Gastrocnemius medialis (tissue), 4 donors: ENCODE measurements around the gene PNPLA6. TPM values are rescaled to one million over a fixed set of nuclear protein-coding genes. Genes with fewer than 3 reads are reported as not detected.

Source experiments
- ATAC-seq, 2 donors: fragments of 150-250 bp; one replicate each; pipeline ENCODE4 v1.9.1; 2016
- DNase-seq, 2 donors: peaks; one replicate each; pipeline ENCODE4 v3.0.0-alpha.2; 2019
- H3K27ac ChIP-seq, 4 donors: fragments of 200-600 bp; sonication (generic); 1 replicate in 1 of 4; 2 replicates in 3 of 4; pipeline ENCODE4 v1.5.1; 2016 to 2018; ENCODE audit warnings: mild to moderate bottlenecking in 2 of 4, moderate library complexity in 1 of 4
- H3K27me3 ChIP-seq, 3 donors: fragments of 200-600 bp; sonication (generic) in 2 of 3; 1 replicate in 1 of 3; 2 replicates in 2 of 3; pipeline versions ENCODE4 v1.5.1 to v1.6.0; 2016 to 2019; ENCODE audit warnings: mild to moderate bottlenecking in 1 of 3, moderate library complexity in 1 of 3
- H3K36me3 ChIP-seq, 2 donors: fragments of 200-600 bp; sonication (generic) in 1 of 2; one replicate each; pipeline ENCODE4 v1.5.1; 2017 to 2018
- H3K4me1 ChIP-seq, 2 donors: fragments of 200-600 bp; sonication (generic) in 1 of 2; one replicate each; pipeline ENCODE4 v1.5.1; 2016 to 2017; ENCODE audit warnings: mild to moderate bottlenecking in 2 of 2
- H3K4me3 ChIP-seq, 4 donors: fragments of 200-600 bp; sonication (generic) in 3 of 4; 1 replicate in 1 of 4; 2 replicates in 3 of 4; pipeline ENCODE4 v1.5.1; 2016 to 2019; ENCODE audit warnings: mild to moderate bottlenecking in 2 of 4
- H3K9me3 ChIP-seq, 3 donors: fragments of 200-600 bp; sonication (generic) in 2 of 3; 1 replicate in 1 of 3; 2 replicates in 2 of 3; pipeline ENCODE4 v1.5.1; 2016 to 2019
- CTCF ChIP-seq, 5 experiments: fragments of 450-650 bp in 3 of 5; fragments of 200-600 bp in 2 of 5; sonication (generic) in 2 of 5; IDR thresholded peaks in 4 of 5; conservative IDR thresholded peaks in 1 of 5; 1 replicate in 4 of 5; 2 replicates in 1 of 5; pipeline ENCODE4 v1.5.1; 2016 to 2019; ENCODE audit warnings: antibody characterized with exemption in 5 of 5, mild to moderate bottlenecking in 3 of 5, moderate library complexity in 3 of 5
- POLR2A ChIP-seq, 2 donors: fragments of 450-650 bp; IDR thresholded peaks; one replicate each; pipeline ENCODE4 v1.6.1; 2017; ENCODE audit warnings: antibody characterized with exemption in 2 of 2, mild to moderate bottlenecking in 2 of 2, moderate library complexity in 2 of 2
- in situ Hi-C, 4 donors: fragments of 200-750 bp; cut with MboI; loops; one replicate each; pipeline versions ENCODE4 v1.15.0 to v1.8.0; 2017; ENCODE audit warnings: low sequenced_read_pairs in 4 of 4
- intact Hi-C: fragments of 100-400 bp; cut with DNase I; formaldehyde crosslinking; loops from one replicate; pipeline ENCODE4 v1.15.1; 2023; ENCODE audit warnings: low total_unique reads
- total RNA-seq, 4 donors: library from RNA; depleted of rRNA; stranded (reverse); fragments of >200 nt; gene quantifications; one replicate each; pipeline versions ENCODE4 v1.1.0 to v1.2.3, GENCODE V29; 2016

Gene PNPLA6
- total RNA-seq, 4 donors from 2014 or later: 61.4 to 101 (median 75.1) TPM

- no peak for ATAC-seq
- Histone ChIP-seq H3K27me3 (no peaks in the 10 kb centered on the region), H3K27ac (no peak overlapping the region), H3K36me3 (peaks cover 0 to 58% of the 10 kb centered on the region in 2 donors), H3K4me1 (peaks cover 15 to 19% of the 10 kb centered on the region in 2 donors), H3K4me3 (no peak overlapping the region), H3K9me3 (no peaks in the 10 kb centered on the region)
- TF ChIP-seq CTCF (IDR thresholded peaks at IDR 0.05 in 4 of 5, conservative IDR thresholded peaks at IDR 0.05 in 1 of 5) (no peak), POLR2A (IDR thresholded peaks at IDR 0.05) (no peak)
- in situ Hi-C loops: loop anchor here in 1 of 4 donors (25.0 kb wide), 1 partner anchor 139 kb away; no protein-coding TSS in a partner anchor
- intact Hi-C loops: no loop called here
- no peak for DNase-seq
Measured at GRCh38 chr19:7526059-7526929, 9.2 kb upstream of the PNPLA6 start.

GRCh38 chr19:7527516-7528191, 7.9 kb upstream of the PNPLA6 start:
- H3K36me3 ChIP-seq: peaks cover 0 to 58% of the 10 kb centered on the region in 2 donors
- TF ChIP-seq CTCF (IDR thresholded peaks at IDR 0.05 in 4 of 5, conservative IDR thresholded peaks at IDR 0.05 in 1 of 5): no peak
- no peak for TF ChIP-seq POLR2A (IDR thresholded peaks at IDR 0.05)

GRCh38 chr19:7528192-7528519, 7.4 kb upstream of the PNPLA6 start:
- TF ChIP-seq POLR2A (IDR thresholded peaks at IDR 0.05): no peak
- no peak for TF ChIP-seq CTCF (IDR thresholded peaks at IDR 0.05 in 4 of 5, conservative IDR thresholded peaks at IDR 0.05 in 1 of 5)
- peaks cover 6 to 10% of the 10 kb centered on the region in 2 donors for H3K4me1 ChIP-seq
- H3K36me3 ChIP-seq: peaks cover 0 to 58% of the 10 kb centered on the region in 2 donors
- in situ Hi-C loops: loop anchor here in 1 of 4 donors (25.0 kb wide), 1 partner anchor 141 kb away; no protein-coding TSS in a partner anchor
- intact Hi-C loops: no loop called here
- no peak overlapping the region for H3K27ac ChIP-seq
- ATAC-seq: no peak
- no peak for DNase-seq
- no peaks in the 10 kb centered on the region for H3K9me3 ChIP-seq
- H3K27me3 ChIP-seq: no peaks in the 10 kb centered on the region
- H3K4me3 ChIP-seq: no peak overlapping the region

More at GRCh38 chr19:7527516-7528191, 7.9 kb upstream of the PNPLA6 start:
- Histone ChIP-seq H3K4me3 (no peak overlapping the region), H3K4me1 (peaks cover 9 to 11% of the 10 kb centered on the region in 2 donors), H3K9me3 (no peaks in the 10 kb centered on the region), H3K27ac (no peak overlapping the region), H3K27me3 (no peaks in the 10 kb centered on the region)
- DNase-seq (no peak), ATAC-seq (no peak)
- intact Hi-C loops (no loop called here), in situ Hi-C loops (loop anchor here in 1 of 4 donors (25.0 kb wide), 1 partner anchor 140 kb away; no protein-coding TSS in a partner anchor)

GRCh38 chr19:7528522-7529245, 6.8 kb upstream of the PNPLA6 start:
- H3K27me3 ChIP-seq: no peaks in the 10 kb centered on the region
- no peaks in the 10 kb centered on the region for H3K9me3 ChIP-seq
- H3K36me3 ChIP-seq: peaks cover 0 to 58% of the 10 kb centered on the region in 2 donors
- H3K27ac ChIP-seq: no peak overlapping the region
- DNase-seq (no peak), ATAC-seq (no peak)
- H3K4me3 ChIP-seq: no peak overlapping the region
- peaks cover 7 to 9% of the 10 kb centered on the region in 2 donors for H3K4me1 ChIP-seq
- in situ Hi-C loops (loop anchor here in 1 of 4 donors (25.0 kb wide), 1 partner anchor 141 kb away; no protein-coding TSS in a partner anchor), intact Hi-C loops (no loop called here)
- TF ChIP-seq CTCF (IDR thresholded peaks at IDR 0.05 in 4 of 5, conservative IDR thresholded peaks at IDR 0.05 in 1 of 5): no peak
- no peak for TF ChIP-seq POLR2A (IDR thresholded peaks at IDR 0.05)
